ENCODE data around the gene PCDH9. TPM values are rescaled to one million over a fixed set of nuclear protein-coding genes. Genes with fewer than 3 reads are reported as not detected.

The PCDH9 gene
- total RNA-seq, 1 donor from 2014 or later = 20.2 TPM

DNA sequence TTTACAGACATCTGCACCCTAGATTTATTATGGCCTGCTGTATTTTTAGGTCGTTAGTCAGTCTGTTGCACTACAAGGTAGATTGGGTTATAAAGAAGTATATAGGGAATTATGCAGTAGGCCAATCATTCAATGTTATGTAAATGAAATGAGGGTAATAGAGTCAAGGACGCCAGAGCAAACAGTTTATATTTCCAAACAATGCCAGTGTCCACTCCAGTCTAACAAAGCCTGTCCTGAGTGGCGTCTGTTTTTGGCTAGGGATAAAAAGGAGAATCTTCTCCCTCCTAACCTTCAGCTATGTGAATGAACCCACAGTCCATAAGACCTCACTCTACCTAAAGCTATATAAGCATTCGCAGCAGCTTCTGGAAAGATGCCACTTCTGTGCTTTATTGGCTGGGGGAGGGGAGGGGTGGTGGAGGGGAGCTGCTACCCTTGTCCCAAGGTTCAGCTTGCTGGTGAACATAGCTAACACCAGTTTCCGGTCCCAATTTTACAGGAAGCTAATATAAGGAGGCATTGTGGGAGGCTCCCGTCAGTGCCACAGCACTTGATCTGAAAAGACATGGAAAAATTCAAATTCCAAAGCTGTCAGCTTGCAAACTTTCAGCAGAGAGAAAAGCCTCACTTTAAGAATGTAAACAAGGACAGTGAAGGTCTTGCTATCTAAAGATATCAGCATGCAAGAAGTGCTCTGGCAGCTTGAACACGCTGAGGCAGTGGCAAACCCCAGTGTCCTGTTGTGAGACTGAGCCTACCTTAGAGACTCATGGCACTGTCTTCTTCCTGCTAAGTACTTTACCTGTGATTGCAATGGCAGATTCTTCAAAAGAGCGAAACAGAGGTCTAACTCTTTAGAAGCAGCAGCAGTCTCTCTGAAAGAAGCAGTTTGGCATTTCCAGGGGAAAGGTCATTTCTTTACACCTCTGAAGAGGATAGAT lies 369.9 kb downstream of the PCDH9 start:
- Mint-ChIP-seq H3K27me3 (no peaks in the 10 kb centered on the region), H3K4me3 (no peak overlapping the region), H3K4me1 (ENCODE audit: unreplicated experiment) (peaks cover 6% of the 10 kb centered on the region), H3K36me3 (no peaks in the 10 kb centered on the region), H3K27ac (no peak overlapping the region), H3K9me3 (no peaks in the 10 kb centered on the region)
- TF ChIP-seq CTCF (conservative IDR thresholded peaks at IDR 0.05) = no peak
- DNase-seq (ENCODE audit: extremely low spot score, unreplicated experiment) = no peak

DNA sequence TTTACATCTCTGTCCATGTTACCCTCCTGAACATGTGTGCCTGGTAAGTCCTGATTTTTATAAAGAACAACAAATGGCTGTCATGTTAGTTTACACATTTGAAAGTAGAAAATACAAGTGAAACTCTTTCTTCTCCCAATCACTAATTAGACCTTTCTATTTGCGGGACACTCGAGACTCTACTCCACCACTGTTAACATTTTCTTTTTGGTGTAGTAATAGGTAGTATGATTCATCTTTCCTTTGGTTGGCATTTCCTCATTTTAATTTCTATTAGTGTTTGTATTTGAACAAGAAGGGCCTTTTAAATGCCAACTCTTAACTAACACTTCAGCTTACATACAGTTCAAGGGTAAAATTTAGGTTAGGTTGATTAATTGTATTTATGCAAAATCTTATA lies 371.1 kb downstream of the PCDH9 start:
- H3K27me3 Mint-ChIP-seq = no peaks in the 10 kb centered on the region
- no peak for TF ChIP-seq CTCF (conservative IDR thresholded peaks at IDR 0.05)
- no peak overlapping the region for H3K27ac Mint-ChIP-seq
- H3K36me3 Mint-ChIP-seq = no peaks in the 10 kb centered on the region
- no peak for DNase-seq (ENCODE audit: extremely low spot score, unreplicated experiment)
- H3K4me3 Mint-ChIP-seq = no peak overlapping the region
- H3K4me1 Mint-ChIP-seq (ENCODE audit: unreplicated experiment) = peaks cover 12% of the 10 kb centered on the region
- no peaks in the 10 kb centered on the region for H3K9me3 Mint-ChIP-seq

- peaks cover 12% of the 10 kb centered on the region for H3K4me1 Mint-ChIP-seq (ENCODE audit: unreplicated experiment)
- no peaks in the 10 kb centered on the region for H3K9me3 Mint-ChIP-seq
- H3K36me3 Mint-ChIP-seq = no peaks in the 10 kb centered on the region
- no peak for DNase-seq (ENCODE audit: extremely low spot score, unreplicated experiment)
- no peak overlapping the region for H3K4me3 Mint-ChIP-seq
- no peaks in the 10 kb centered on the region for H3K27me3 Mint-ChIP-seq
- no peak for TF ChIP-seq CTCF (conservative IDR thresholded peaks at IDR 0.05)
- no peak overlapping the region for H3K27ac Mint-ChIP-seq
Observed at GRCh38 chr13:66858163-66858562, 372.0 kb downstream of the PCDH9 start.

DNA sequence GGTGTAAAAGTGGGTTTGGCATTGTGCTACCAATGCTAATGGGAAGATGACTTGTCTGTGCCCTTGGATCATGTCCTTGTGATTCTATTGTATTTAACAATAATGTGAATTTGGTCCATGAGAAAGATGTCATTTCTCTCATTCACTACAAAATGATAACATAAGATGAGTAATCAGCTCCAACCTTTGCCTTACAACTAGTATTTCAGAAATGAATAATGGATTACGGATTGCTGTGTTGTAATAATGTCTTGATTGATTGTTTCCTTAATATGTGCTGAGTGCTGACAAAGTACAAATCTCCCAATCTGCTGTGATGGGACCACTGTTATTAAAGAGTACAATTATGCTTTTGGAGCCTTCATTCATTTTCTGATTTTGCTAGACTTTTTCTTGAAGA lies 375.0 kb downstream of the PCDH9 start:
- Mint-ChIP-seq H3K27me3 (no peaks in the 10 kb centered on the region), H3K4me3 (no peak overlapping the region), H3K4me1 (ENCODE audit: unreplicated experiment) (peaks cover 8% of the 10 kb centered on the region), H3K36me3 (peaks cover 7% of the 10 kb centered on the region), H3K27ac (no peak overlapping the region), H3K9me3 (peaks cover 10% of the 10 kb centered on the region)
- TF ChIP-seq CTCF (conservative IDR thresholded peaks at IDR 0.05) = no peak
- DNase-seq (ENCODE audit: extremely low spot score, unreplicated experiment) = no peak

GRCh38 chr13:66853564-66853963 lies 376.6 kb downstream of the PCDH9 start:
- TF ChIP-seq CTCF (conservative IDR thresholded peaks at IDR 0.05) = no peak
- no peak for DNase-seq (ENCODE audit: extremely low spot score, unreplicated experiment)
- H3K36me3 Mint-ChIP-seq = peaks cover 7% of the 10 kb centered on the region
- peaks cover 8% of the 10 kb centered on the region for H3K4me1 Mint-ChIP-seq (ENCODE audit: unreplicated experiment)
- H3K9me3 Mint-ChIP-seq = peaks cover 15% of the 10 kb centered on the region
- H3K27me3 Mint-ChIP-seq = no peaks in the 10 kb centered on the region
- H3K27ac Mint-ChIP-seq = no peak overlapping the region
- H3K4me3 Mint-ChIP-seq = no peak overlapping the region

All from type B pancreatic cell (in vitro differentiated cells).